ENCODE measurements around the gene SDK1.

DNA sequence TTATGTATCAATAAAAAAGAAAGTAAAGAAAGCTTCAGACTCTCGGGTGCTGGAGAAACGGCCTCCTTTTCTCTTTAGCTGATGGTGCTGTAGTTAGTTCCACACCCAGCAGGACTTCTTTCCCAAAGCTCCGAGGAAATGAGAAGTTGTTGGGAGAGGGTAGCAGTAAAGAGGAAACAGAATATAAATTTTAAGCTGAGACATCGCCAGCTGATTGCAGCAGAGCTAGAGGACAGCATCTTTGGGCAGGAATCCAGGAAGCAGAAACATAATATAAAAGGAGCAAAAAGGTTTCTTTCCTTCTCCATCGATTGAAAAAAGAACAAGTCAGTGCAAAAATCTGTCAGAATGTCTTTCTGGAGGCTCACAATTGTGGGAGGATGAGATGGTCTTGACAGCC is 764.1 kb downstream of the SDK1 start:
- TF ChIP-seq POLR2A (IDR thresholded peaks at IDR 0.05; ENCODE audit: low read length) (no peak), CTCF (IDR thresholded peaks at IDR 0.05) (no peak), CEBPB (IDR thresholded peaks at IDR 0.05) (no peak)

Measured in A549 (cell line).